BLaER1 (cell line): Measurements from ENCODE around the gene BLZF1.

Experiments
- H3K27ac ChIP-seq: shearing (Covaris generic); formaldehyde crosslinking; 2 replicates; pipeline ENCODE4 v1.8.1; 2022
- H3K27me3 ChIP-seq: shearing (Covaris generic); formaldehyde crosslinking; 2 replicates; pipeline ENCODE4 v1.8.1; 2022
- H3K36me3 ChIP-seq: shearing (Covaris generic); formaldehyde crosslinking; 2 replicates; pipeline ENCODE4 v1.8.1; 2022
- H3K4me1 ChIP-seq: shearing (Covaris generic); formaldehyde crosslinking; 2 replicates; pipeline ENCODE4 v1.8.1; 2022
- H3K4me2 ChIP-seq: shearing (Covaris generic); formaldehyde crosslinking; 2 replicates; pipeline ENCODE4 v1.8.1; 2022
- H3K4me3 ChIP-seq: shearing (Covaris generic); formaldehyde crosslinking; 2 replicates; pipeline ENCODE4 v1.8.1; 2022
- H3K9ac ChIP-seq: shearing (Covaris generic); formaldehyde crosslinking; 2 replicates; pipeline ENCODE4 v1.8.1; 2022
- H3K9me3 ChIP-seq: shearing (Covaris generic); formaldehyde crosslinking; 2 replicates; pipeline ENCODE4 v1.8.1; 2022
- H4K20me1 ChIP-seq: shearing (Covaris generic); formaldehyde crosslinking; 2 replicates; pipeline ENCODE4 v1.8.1; 2022
- Cebpa-rat ChIP-seq: shearing (Covaris generic); IDR thresholded peaks from 2 replicates; pipeline ENCODE4 v1.8.1; 2022

BLZF1 gene

GRCh38 chr1:169367686-169368405, at the start of gene BLZF1, which contains the start of gene NME7:
TSS of gene BLZF1 (plus strand) at chr1:169368195. CDS start at chr1:169369523, 1,328 bp downstream.
TSS of gene NME7 (minus strand) at chr1:169367797. CDS start at chr1:169367710, 87 bp downstream.
- TF ChIP-seq Cebpa-rat, result no peak
- H3K27ac ChIP-seq, result peak within 1 kb of the TSS; percentile 85
- no peaks in the 10 kb centered on the region for H3K27me3 ChIP-seq
- H3K4me2 ChIP-seq, result peak within 1 kb of the TSS; percentile 82
- peak within 1 kb of the TSS; percentile 89 for H3K4me3 ChIP-seq
- H3K36me3 ChIP-seq, result peaks cover 26% of the 10 kb centered on the region
- peaks cover 16% of the 10 kb centered on the region for H3K9me3 ChIP-seq
- peak within 1 kb of the TSS; percentile 81 for H3K9ac ChIP-seq
- no peaks in the 10 kb centered on the region for H4K20me1 ChIP-seq
- H3K4me1 ChIP-seq, result peaks cover 32% of the 10 kb centered on the region

GRCh38 chr1:169318536-169319244, 49.3 kb upstream of the BLZF1 start:
- no peak for TF ChIP-seq Cebpa-rat
- no peaks in the 10 kb centered on the region for H3K4me1 ChIP-seq
- no peaks in the 10 kb centered on the region for H3K27me3 ChIP-seq
- H3K9ac ChIP-seq, result no peak overlapping the region
- no peak overlapping the region for H3K4me3 ChIP-seq
- H3K27ac ChIP-seq, result no peak overlapping the region
- H3K36me3 ChIP-seq, result no peaks in the 10 kb centered on the region
- H3K9me3 ChIP-seq, result no peaks in the 10 kb centered on the region
- no peaks in the 10 kb centered on the region for H4K20me1 ChIP-seq
- no peak overlapping the region for H3K4me2 ChIP-seq

GRCh38 chr1:169321539-169321938, 46.5 kb upstream of the BLZF1 start:
- Histone ChIP-seq H3K27me3 (no peaks in the 10 kb centered on the region), H3K4me1 (0 out of 2 replicates have a peak, but pooled peaks cover under 1% of the 10 kb centered on the region), H3K4me3 (no peak overlapping the region), H3K27ac (no peak overlapping the region), H3K4me2 (no peak overlapping the region), H3K36me3 (no peaks in the 10 kb centered on the region), H3K9me3 (no peaks in the 10 kb centered on the region), H3K9ac (no peak overlapping the region), H4K20me1 (no peaks in the 10 kb centered on the region)
- no peak for TF ChIP-seq Cebpa-rat

GRCh38 chr1:169322138-169322537, 45.9 kb upstream of the BLZF1 start:
- Histone ChIP-seq H4K20me1 (no peaks in the 10 kb centered on the region), H3K9me3 (no peaks in the 10 kb centered on the region), H3K9ac (no peak overlapping the region), H3K4me2 (no peak overlapping the region), H3K27me3 (no peaks in the 10 kb centered on the region), H3K4me3 (no peak overlapping the region), H3K27ac (no peak overlapping the region), H3K36me3 (no peaks in the 10 kb centered on the region), H3K4me1 (0 out of 2 replicates have a peak, but pooled peaks cover 3% of the 10 kb centered on the region)
- no peak for TF ChIP-seq Cebpa-rat

- H3K4me3 ChIP-seq, result no peak overlapping the region
- peaks cover 7% of the 10 kb centered on the region for H3K9me3 ChIP-seq
- H4K20me1 ChIP-seq, result no peaks in the 10 kb centered on the region
- H3K27ac ChIP-seq, result no peak overlapping the region
- no peaks in the 10 kb centered on the region for H3K27me3 ChIP-seq
- H3K4me1 ChIP-seq, result 0 out of 2 replicates have a peak, but pooled peaks cover 3% of the 10 kb centered on the region
- no peak for TF ChIP-seq Cebpa-rat
- H3K4me2 ChIP-seq, result no peak overlapping the region
- H3K36me3 ChIP-seq, result no peaks in the 10 kb centered on the region
- H3K9ac ChIP-seq, result no peak overlapping the region
Observed at GRCh38 chr1:169325117-169325516, 42.9 kb upstream of the BLZF1 start.

GRCh38 chr1:169326261-169326955, 41.6 kb upstream of the BLZF1 start:
- H3K27ac ChIP-seq, result no peak overlapping the region
- no peak overlapping the region for H3K4me3 ChIP-seq
- TF ChIP-seq Cebpa-rat, result no peak
- H3K4me1 ChIP-seq, result 0 out of 2 replicates have a peak, but pooled peaks cover 3% of the 10 kb centered on the region
- no peaks in the 10 kb centered on the region for H3K27me3 ChIP-seq
- peaks cover 13% of the 10 kb centered on the region for H3K9me3 ChIP-seq
- H3K9ac ChIP-seq, result no peak overlapping the region
- H4K20me1 ChIP-seq, result no peaks in the 10 kb centered on the region
- H3K4me2 ChIP-seq, result no peak overlapping the region
- no peaks in the 10 kb centered on the region for H3K36me3 ChIP-seq

- Histone ChIP-seq H3K36me3 (no peaks in the 10 kb centered on the region), H3K4me2 (no peak overlapping the region), H3K27ac (no peak overlapping the region), H3K9ac (no peak overlapping the region), H4K20me1 (no peaks in the 10 kb centered on the region), H3K4me1 (0 out of 2 replicates have a peak, but pooled peaks cover 3% of the 10 kb centered on the region), H3K4me3 (no peak overlapping the region), H3K9me3 (peaks cover 13% of the 10 kb centered on the region), H3K27me3 (no peaks in the 10 kb centered on the region)
- no peak for TF ChIP-seq Cebpa-rat
Observed at GRCh38 chr1:169326956-169327268, 41.1 kb upstream of the BLZF1 start.

- Histone ChIP-seq H3K9me3 (peaks cover 18% of the 10 kb centered on the region), H3K4me2 (no peak overlapping the region), H3K4me3 (no peak overlapping the region), H3K27ac (no peak overlapping the region), H3K36me3 (no peaks in the 10 kb centered on the region), H3K27me3 (no peaks in the 10 kb centered on the region), H4K20me1 (no peaks in the 10 kb centered on the region), H3K9ac (no peak overlapping the region), H3K4me1 (0 out of 2 replicates have a peak, but pooled peaks cover 3% of the 10 kb centered on the region)
- TF ChIP-seq Cebpa-rat, result no peak
Observed at GRCh38 chr1:169327875-169328274, 40.1 kb upstream of the BLZF1 start.

- TF ChIP-seq Cebpa-rat, result no peak
- Histone ChIP-seq H3K27ac (no peak overlapping the region), H3K4me2 (no peak overlapping the region), H3K9ac (no peak overlapping the region), H4K20me1 (no peaks in the 10 kb centered on the region), H3K9me3 (peaks cover 18% of the 10 kb centered on the region), H3K4me3 (no peak overlapping the region), H3K27me3 (no peaks in the 10 kb centered on the region), H3K4me1 (0 out of 2 replicates have a peak, but pooled peaks cover 3% of the 10 kb centered on the region), H3K36me3 (no peaks in the 10 kb centered on the region)
Observed at GRCh38 chr1:169329383-169329782, 38.6 kb upstream of the BLZF1 start.
